HPDE6-E6E7 (cell line): ENCODE results near the gene ADORA2A.

ENCODE experiments used
- DNase-seq: peaks from one replicate; pipeline ENCODE4 v3.0.0; 2011; ENCODE audit warnings: missing footprints; ENCODE audit errors: extremely low spot score

Gene ADORA2A

GRCh38 chr22:24403346-24403745 is 24.1 kb upstream of the ADORA2A start:
- no peak for DNase-seq

- no peak for DNase-seq
Observed at GRCh38 chr22:24404561-24405275, 22.7 kb upstream of the ADORA2A start.

- DNase-seq, result no peak
Observed at GRCh38 chr22:24405631-24406321, 21.6 kb upstream of the ADORA2A start.

- no peak for DNase-seq
Observed at GRCh38 chr22:24406322-24407277, 20.8 kb upstream of the ADORA2A start.

- no peak for DNase-seq
Observed at GRCh38 chr22:24407278-24407665, 20.1 kb upstream of the ADORA2A start.

GRCh38 chr22:24407884-24408283 is 19.5 kb upstream of the ADORA2A start:
- DNase-seq, result no peak

GRCh38 chr22:24408630-24409029 is 18.8 kb upstream of the ADORA2A start:
- DNase-seq, result no peak

- no peak for DNase-seq
Observed at GRCh38 chr22:24409707-24410106, 17.7 kb upstream of the ADORA2A start.

- DNase-seq, result no peak
Observed at GRCh38 chr22:24410110-24410856, 17.1 kb upstream of the ADORA2A start.

- no peak for DNase-seq
Observed at GRCh38 chr22:24411256-24412004, 16.0 kb upstream of the ADORA2A start.

GRCh38 chr22:24412274-24412673 is 15.1 kb upstream of the ADORA2A start:
- no peak for DNase-seq

- DNase-seq, result no peak
Observed at GRCh38 chr22:24413271-24413670, 14.1 kb upstream of the ADORA2A start.

GRCh38 chr22:24413736-24414385 is 13.5 kb upstream of the ADORA2A start:
- DNase-seq, result no peak

GRCh38 chr22:24414523-24414922 is 12.9 kb upstream of the ADORA2A start:
- no peak for DNase-seq

GRCh38 chr22:24414984-24415945 is 12.1 kb upstream of the ADORA2A start:
- DNase-seq, result no peak

- no peak for DNase-seq
Observed at GRCh38 chr22:24416095-24416494, 11.3 kb upstream of the ADORA2A start.

GRCh38 chr22:24416611-24417010 is 10.8 kb upstream of the ADORA2A start:
- DNase-seq, result no peak

- DNase-seq, result no peak
Observed at GRCh38 chr22:24417200-24417599, 10.2 kb upstream of the ADORA2A start.
